ENCODE data around the gene ADAMTSL2. TPM values are rescaled to one million over a fixed set of nuclear protein-coding genes. Genes with fewer than 3 reads are reported as not detected.

ADAMTSL2 gene
- total RNA-seq, 2 donors from 2014 or later: 0.18 to 0.93 TPM

DNA sequence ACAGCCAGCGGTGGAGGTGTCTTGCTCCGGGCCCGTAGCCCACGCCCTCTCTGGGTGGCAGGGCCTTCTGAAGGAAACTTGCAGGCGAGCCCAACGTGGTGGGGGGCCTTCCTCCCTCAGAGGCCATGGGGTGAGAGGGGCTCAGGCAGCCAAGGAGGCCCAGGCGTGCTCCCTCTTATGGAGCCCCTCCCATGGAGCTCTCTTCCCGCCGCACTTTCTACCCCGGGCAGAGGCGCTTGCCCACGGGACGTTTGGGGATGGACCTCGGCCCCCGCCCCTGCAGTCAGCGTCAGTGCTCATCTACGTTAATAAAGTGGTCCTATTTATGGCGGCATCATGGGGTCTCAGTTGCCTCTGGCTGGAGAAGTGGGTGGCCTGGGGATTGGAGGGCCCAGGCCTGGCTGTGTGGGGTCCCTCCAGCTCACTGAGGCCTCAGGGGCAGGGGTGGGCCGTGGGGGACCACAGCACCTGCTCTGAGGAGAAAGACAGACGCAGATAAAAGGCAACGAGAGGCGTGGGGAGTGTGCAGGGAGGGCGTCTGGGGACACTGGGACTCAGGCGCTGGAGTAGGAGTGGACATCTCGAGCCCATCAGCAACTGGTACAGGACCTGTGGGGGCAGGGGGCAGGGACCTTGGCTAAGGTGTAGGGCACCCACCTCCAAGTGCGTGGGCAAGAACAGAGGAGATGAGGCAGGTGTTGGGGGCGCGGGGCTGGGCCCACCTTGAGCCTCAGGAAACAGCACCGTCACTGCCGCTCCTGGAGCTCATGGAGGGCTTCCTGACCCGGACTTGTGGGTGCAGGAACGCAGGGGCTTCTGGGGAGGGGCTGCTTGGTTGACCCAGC, 40.9 kb downstream of the ADAMTSL2 start:
- Mint-ChIP-seq H3K27ac (peak overlapping the region; percentile 48), H3K27me3 (ENCODE audit: insufficient read depth) (no peaks in the 10 kb centered on the region), H3K4me3 (no peak overlapping the region), H3K9me3 (no peaks in the 10 kb centered on the region), H3K4me1 (no peaks in the 10 kb centered on the region), H3K36me3 (ENCODE audit: low read depth) (no peaks in the 10 kb centered on the region)
- WGBS, 2 experiments (ENCODE audit: insufficient coverage in 1 of 2, insufficient read length in 1 of 2): 88 to 89% methylated on average over 11 to 32 of the region's 32 CpGs
- no peak overlapping the region for H3K4me3 ChIP-seq (ENCODE audit: low read length)
- no peak for DNase-seq
- H3K4me1 ChIP-seq (ENCODE audit: control insufficient read depth, insufficient read depth, low read length): no peaks in the 10 kb centered on the region
- no peaks in the 10 kb centered on the region for H3K9me3 ChIP-seq (ENCODE audit: control insufficient read depth, low read length)
- TF ChIP-seq, protein P1, sequence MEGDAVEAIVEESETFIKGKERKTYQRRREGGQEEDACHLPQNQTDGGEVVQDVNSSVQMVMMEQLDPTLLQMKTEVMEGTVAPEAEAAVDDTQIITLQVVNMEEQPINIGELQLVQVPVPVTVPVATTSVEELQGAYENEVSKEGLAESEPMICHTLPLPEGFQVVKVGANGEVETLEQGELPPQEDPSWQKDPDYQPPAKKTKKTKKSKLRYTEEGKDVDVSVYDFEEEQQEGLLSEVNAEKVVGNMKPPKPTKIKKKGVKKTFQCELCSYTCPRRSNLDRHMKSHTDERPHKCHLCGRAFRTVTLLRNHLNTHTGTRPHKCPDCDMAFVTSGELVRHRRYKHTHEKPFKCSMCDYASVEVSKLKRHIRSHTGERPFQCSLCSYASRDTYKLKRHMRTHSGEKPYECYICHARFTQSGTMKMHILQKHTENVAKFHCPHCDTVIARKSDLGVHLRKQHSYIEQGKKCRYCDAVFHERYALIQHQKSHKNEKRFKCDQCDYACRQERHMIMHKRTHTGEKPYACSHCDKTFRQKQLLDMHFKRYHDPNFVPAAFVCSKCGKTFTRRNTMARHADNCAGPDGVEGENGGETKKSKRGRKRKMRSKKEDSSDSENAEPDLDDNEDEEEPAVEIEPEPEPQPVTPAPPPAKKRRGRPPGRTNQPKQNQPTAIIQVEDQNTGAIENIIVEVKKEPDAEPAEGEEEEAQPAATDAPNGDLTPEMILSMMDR (conservative IDR thresholded peaks at IDR 0.05): no peak
- H3K27ac ChIP-seq (ENCODE audit: low read depth, low read length): no peak overlapping the region
- no peaks in the 10 kb centered on the region for H3K27me3 ChIP-seq (ENCODE audit: control insufficient read depth, insufficient read depth, low read length, poor library complexity, severe bottlenecking)
- no peaks in the 10 kb centered on the region for H3K36me3 ChIP-seq (ENCODE audit: control insufficient read depth, insufficient read depth, low read length)
- no peak overlapping the region for H3K9ac ChIP-seq (ENCODE audit: extremely low read depth, low read length, poor library complexity, severe bottlenecking)

DNA sequence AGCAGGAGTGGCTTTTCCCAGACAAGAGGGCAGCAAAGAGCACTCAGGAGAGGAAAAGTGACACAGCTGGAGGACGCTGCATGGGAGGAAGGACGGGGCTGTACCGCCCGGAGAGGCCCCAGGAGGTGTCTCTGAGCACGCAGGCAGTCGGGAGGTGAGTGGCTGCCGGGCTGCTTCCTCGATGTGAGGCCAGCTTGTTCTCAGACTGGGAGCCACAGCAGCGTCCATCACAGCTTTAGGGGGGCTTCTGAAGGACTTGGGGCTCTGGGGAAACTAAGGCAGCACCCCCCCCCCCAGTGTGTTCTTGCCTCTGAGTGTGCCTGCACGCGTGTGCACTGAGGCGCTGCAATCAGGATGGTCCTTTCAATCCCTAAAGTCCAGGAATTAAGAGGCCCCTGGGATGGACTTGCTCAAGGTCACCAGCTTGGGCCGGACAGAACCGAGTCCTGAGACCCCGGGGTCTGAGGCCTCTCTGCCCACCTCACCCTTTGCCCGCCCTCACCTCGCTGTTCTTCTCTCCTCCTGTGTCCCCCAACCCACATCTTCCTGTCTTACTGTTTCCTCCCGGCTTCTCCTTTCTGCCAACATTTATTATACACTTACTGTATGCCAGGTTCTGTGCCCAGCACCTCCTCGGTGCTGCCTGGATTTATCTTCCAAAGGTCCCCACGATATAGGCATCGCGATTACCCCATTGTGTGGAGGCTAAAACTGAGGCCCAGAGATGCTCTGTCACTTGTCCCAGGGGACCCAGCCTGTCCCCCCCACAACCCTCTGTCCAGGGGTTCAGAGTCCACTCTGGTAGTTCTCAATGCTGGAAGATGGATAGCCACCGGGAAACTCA, 41.7 kb downstream of the ADAMTSL2 start:
- no peaks in the 10 kb centered on the region for H3K36me3 ChIP-seq (ENCODE audit: control insufficient read depth, insufficient read depth, low read length)
- TF ChIP-seq, protein P1 (conservative IDR thresholded peaks at IDR 0.05): no peak
- Mint-ChIP-seq H3K27ac (peak overlapping the region; percentile 48), H3K9me3 (no peaks in the 10 kb centered on the region), H3K27me3 (ENCODE audit: insufficient read depth) (no peaks in the 10 kb centered on the region), H3K4me1 (no peaks in the 10 kb centered on the region), H3K4me3 (no peak overlapping the region), H3K36me3 (ENCODE audit: low read depth) (no peaks in the 10 kb centered on the region)
- no peak overlapping the region for H3K9ac ChIP-seq (ENCODE audit: extremely low read depth, low read length, poor library complexity, severe bottlenecking)
- no peaks in the 10 kb centered on the region for H3K4me1 ChIP-seq (ENCODE audit: control insufficient read depth, insufficient read depth, low read length)
- H3K9me3 ChIP-seq (ENCODE audit: control insufficient read depth, low read length): no peaks in the 10 kb centered on the region
- 83 to 92% methylated on average over 12 to 23 of the region's 23 CpGs for WGBS, 2 experiments (ENCODE audit: insufficient coverage in 1 of 2, insufficient read length in 1 of 2)
- H3K27me3 ChIP-seq (ENCODE audit: control insufficient read depth, insufficient read depth, low read length, poor library complexity, severe bottlenecking): no peaks in the 10 kb centered on the region
- H3K4me3 ChIP-seq (ENCODE audit: low read length): no peak overlapping the region
- DNase-seq: no peak
- H3K27ac ChIP-seq (ENCODE audit: low read depth, low read length): no peak overlapping the region

DNA sequence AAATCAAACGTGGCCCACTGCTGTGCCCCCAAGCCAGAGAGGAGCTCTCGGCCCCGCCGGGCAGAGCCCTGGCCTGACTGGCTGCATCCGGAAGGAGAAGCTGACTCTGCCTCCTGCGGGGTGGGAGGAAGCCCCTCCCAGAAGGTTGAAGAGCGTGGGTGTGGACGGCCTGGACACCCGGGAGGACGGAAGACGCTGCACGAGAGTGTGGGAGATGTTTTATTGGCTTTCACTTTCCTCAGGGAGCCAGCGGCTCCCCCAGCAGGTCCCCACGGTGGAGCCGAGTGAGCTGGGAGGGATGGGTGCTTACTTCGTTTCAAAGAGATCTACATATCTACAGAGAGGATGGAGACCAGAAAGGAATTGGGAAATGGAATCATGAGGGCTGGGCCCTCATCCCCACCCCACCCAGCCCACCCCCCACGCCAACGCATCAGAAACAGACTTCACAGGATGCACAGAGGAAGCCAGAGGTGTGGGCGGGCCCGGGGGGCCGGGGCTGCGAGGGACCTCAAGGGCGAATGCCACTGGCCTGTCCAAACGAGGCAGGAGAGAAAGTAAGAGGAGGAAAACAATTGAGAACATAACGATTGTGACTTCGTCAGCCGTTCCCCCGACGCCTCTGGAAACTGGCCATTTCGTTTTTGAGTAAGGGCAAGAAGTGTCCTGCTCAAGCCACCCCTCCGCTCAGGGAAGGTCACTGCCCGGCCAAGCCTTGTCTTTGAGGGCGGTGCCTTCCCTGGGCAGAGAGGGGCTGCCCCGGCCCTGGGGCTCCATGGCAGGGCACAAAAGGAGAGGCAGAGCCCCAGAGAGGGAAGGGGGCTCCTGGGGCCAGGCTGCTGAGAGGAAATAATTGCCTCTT, 42.6 kb downstream of the ADAMTSL2 start:
- H3K9me3 Mint-ChIP-seq: no peaks in the 10 kb centered on the region
- no peak overlapping the region for H3K4me3 Mint-ChIP-seq
- no peaks in the 10 kb centered on the region for H3K36me3 Mint-ChIP-seq (ENCODE audit: low read depth)
- Histone ChIP-seq H3K27ac (ENCODE audit: low read depth, low read length) (no peak overlapping the region), H3K9me3 (ENCODE audit: control insufficient read depth, low read length) (no peaks in the 10 kb centered on the region), H3K4me3 (ENCODE audit: low read length) (no peak overlapping the region), H3K4me1 (ENCODE audit: control insufficient read depth, insufficient read depth, low read length) (no peaks in the 10 kb centered on the region), H3K36me3 (ENCODE audit: control insufficient read depth, insufficient read depth, low read length) (no peaks in the 10 kb centered on the region), H3K9ac (ENCODE audit: extremely low read depth, low read length, poor library complexity, severe bottlenecking) (no peak overlapping the region), H3K27me3 (ENCODE audit: control insufficient read depth, insufficient read depth, low read length, poor library complexity, severe bottlenecking) (no peaks in the 10 kb centered on the region)
- H3K4me1 Mint-ChIP-seq: peaks cover 8% of the 10 kb centered on the region
- H3K27ac Mint-ChIP-seq: no peak overlapping the region
- TF ChIP-seq, protein P1 (conservative IDR thresholded peaks at IDR 0.05): no peak
- 78 to 79% methylated on average over 23 to 34 of the region's 34 CpGs for WGBS, 2 experiments (ENCODE audit: insufficient coverage in 1 of 2, insufficient read length in 1 of 2)
- no peaks in the 10 kb centered on the region for H3K27me3 Mint-ChIP-seq (ENCODE audit: insufficient read depth)
- DNase-seq: no peak

Measured in endodermal cell (in vitro differentiated cells).